ENCODE data around the gene GLT8D2. TPM values are rescaled to one million over a fixed set of nuclear protein-coding genes. Genes with fewer than 3 reads are reported as not detected.

The GLT8D2 gene
- polyA plus RNA-seq, 1 of the 3 experiments (the other 2 are of a cell fraction) = 50.0 TPM

- TF ChIP-seq TEAD4 (IDR thresholded peaks at IDR 0.05; ENCODE audit: borderline replicate concordance, insufficient read depth) (peak; percentile 38; the same call in 1 of the 2 replicates), SMC3 (IDR thresholded peaks at IDR 0.05; ENCODE audit: low read depth, low read length) (no peak), NFIC (IDR thresholded peaks at IDR 0.05; ENCODE audit: borderline replicate concordance) (no peak), FOXJ3 (CRISPR knock-in tag; IDR thresholded peaks at IDR 0.05) (no peak), CHD2 (IDR thresholded peaks at IDR 0.05; ENCODE audit: low read length, partially characterized antibody) (no peak), FOSL2 (IDR thresholded peaks at IDR 0.05; ENCODE audit: borderline replicate concordance, low read depth) (peak; percentile 54; the same call in 1 of the 2 replicates), JUND (IDR thresholded peaks at IDR 0.05) (peak; percentile 52), TCF12 (IDR thresholded peaks at IDR 0.05) (no peak), FOXM1 (IDR thresholded peaks at IDR 0.05; ENCODE audit: low read depth) (no peak)
Measured at GRCh38 chr12:104049278-104049902, 597 bp downstream of the GLT8D2 start (continued).

DNA sequence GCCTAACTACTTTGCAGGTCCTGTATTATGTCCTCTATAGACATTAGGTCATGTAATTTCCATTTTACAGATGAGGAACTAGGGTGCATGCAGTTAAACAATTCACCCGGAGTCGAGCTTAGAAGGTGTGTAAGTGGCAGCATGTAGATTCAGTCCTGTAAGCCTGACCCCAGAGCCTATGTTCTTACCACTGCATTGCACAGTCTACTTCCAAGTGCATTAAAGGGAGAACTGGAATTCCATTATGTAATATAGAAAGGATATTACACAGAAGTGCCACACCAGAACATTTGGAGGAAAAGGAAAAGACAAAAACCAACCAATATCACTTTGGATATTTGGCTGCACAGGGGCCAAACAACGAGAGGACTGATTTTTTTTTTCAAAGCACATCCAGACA is 1.2 kb downstream of the GLT8D2 start:
- Histone ChIP-seq H2AFZ (ENCODE audit: low read depth) (peak overlapping the region; percentile 90), H4K20me1 (ENCODE audit: insufficient read depth) (no peaks in the 10 kb centered on the region), H3K4me2 (peak overlapping the region; percentile 88), H3K27ac (ENCODE audit: low read depth in 2 of 2, low read length in 1 of 2) (peak overlapping the region; percentile 84 to 91), H3K27me3 (ENCODE audit: insufficient read depth) (no peaks in the 10 kb centered on the region), H3K79me2 (ENCODE audit: insufficient read depth) (peaks cover 10% of the 10 kb centered on the region; the same call in 1 of the 2 replicates), H3K4me1 (ENCODE audit: control insufficient read depth in 1 of 2, insufficient read depth in 2 of 2, low read depth in 1 of 2, low read length in 1 of 2) (peaks cover 4 to 19% of the 10 kb centered on the region in 2 experiments; a peak in 2 of 4 replicates), H3K36me3 (replicated peaks in 1 of 2; ENCODE audit: control insufficient read depth in 1 of 2, insufficient read depth in 2 of 2, low read length in 1 of 2) (no peaks in the 10 kb centered on the region), H3K9me3 (no peaks in the 10 kb centered on the region), H3F3A (replicated peaks; ENCODE audit: insufficient read depth) (peaks cover 22% of the 10 kb centered on the region), H3K4me3 (ENCODE audit: low read depth in 2 of 2, low read length in 1 of 2) (peak overlapping the region; percentile 57 to 80; a peak in 3 of 4 replicates), H3K9me2 (no peaks in the 10 kb centered on the region), H3K9ac (peak overlapping the region; percentile 72)
- 67% methylated on average over 3 of the region's 3 CpGs for WGBS (ENCODE audit: low lambda C conversion rate)
- ChIA-PET CTCF (interaction anchor here (1.6 kb wide), 1 partner anchor 61 kb away, joined by 4 read pairs; no protein-coding TSS in a partner anchor), POLR2A (no interaction called here)
- no peak for DNase-seq
- TF ChIP-seq TEAD4 (IDR thresholded peaks at IDR 0.05; ENCODE audit: borderline replicate concordance, insufficient read depth) (no peak), FOXM1 (IDR thresholded peaks at IDR 0.05; ENCODE audit: low read depth) (no peak), SIN3A (IDR thresholded peaks at IDR 0.05; ENCODE audit: borderline replicate concordance, low read depth, low read length) (no peak), MEF2A (IDR thresholded peaks at IDR 0.05; ENCODE audit: borderline replicate concordance, low read depth) (no peak), USF1 (IDR thresholded peaks at IDR 0.05; ENCODE audit: borderline replicate concordance, low read depth) (no peak), GABPA (IDR thresholded peaks at IDR 0.05; ENCODE audit: low read depth) (no peak), MXI1 (IDR thresholded peaks at IDR 0.05; ENCODE audit: low read depth, low read length) (no peak), TCF12 (IDR thresholded peaks at IDR 0.05) (no peak), ELF1 (IDR thresholded peaks at IDR 0.05) (no peak), NFIC (IDR thresholded peaks at IDR 0.05; ENCODE audit: borderline replicate concordance) (no peak), NRF1 (IDR thresholded peaks at IDR 0.05; ENCODE audit: low read depth, low read length) (no peak), RAD21 (IDR thresholded peaks at IDR 0.05; ENCODE audit: low read length) (no peak)
